H9 (cell line): Measurements from ENCODE around the gene COA1. TPM values are rescaled to one million over a fixed set of nuclear protein-coding genes. Genes with fewer than 3 reads are reported as not detected.

Source experiments
- DNase-seq: peaks from one replicate; pipeline ENCODE4 v3.0.0-alpha.2; 2017
- H2AFZ ChIP-seq: one replicate; pipeline ENCODE4 v1.6.1; 2013; ENCODE audit warnings: mild to moderate bottlenecking, low read length, control low read depth, moderate library complexity
- H2AK5ac ChIP-seq: 2 replicates; pipeline ENCODE4 v1.6.1; 2013; ENCODE audit warnings: low read length, control low read depth, mixed read lengths; ENCODE audit not compliant: insufficient read length
- H2BK120ac ChIP-seq: one replicate; pipeline ENCODE4 v1.6.1; 2013; ENCODE audit warnings: low read depth, mild to moderate bottlenecking, low read length, control low read depth, inconsistent platforms; ENCODE audit not compliant: poor library complexity, severe bottlenecking
- H2BK12ac ChIP-seq: 2 replicates; pipeline ENCODE4 v1.6.1; 2013; ENCODE audit warnings: low read length, control low read depth, mixed read lengths, low read depth; ENCODE audit not compliant: insufficient read length
- H2BK15ac ChIP-seq: 2 replicates; pipeline ENCODE4 v1.6.1; 2013; ENCODE audit warnings: low read depth, low read length, control low read depth
- H2BK20ac ChIP-seq: one replicate; pipeline ENCODE4 v1.6.1; 2013; ENCODE audit warnings: low read depth, mild to moderate bottlenecking, low read length, control low read depth, inconsistent platforms; ENCODE audit not compliant: poor library complexity, severe bottlenecking
- H2BK5ac ChIP-seq: 2 replicates; pipeline ENCODE4 v1.6.1; 2013; ENCODE audit warnings: low read length, control low read depth, mixed read lengths; ENCODE audit not compliant: insufficient read length
- H3K14ac ChIP-seq: 2 replicates; pipeline ENCODE4 v1.6.1; 2013; ENCODE audit warnings: low read length, control low read depth; ENCODE audit not compliant: insufficient read depth
- H3K18ac ChIP-seq: 2 replicates; pipeline ENCODE4 v1.6.1; 2013; ENCODE audit warnings: low read depth, mild to moderate bottlenecking, mixed read lengths, low read length, control low read depth; ENCODE audit not compliant: insufficient read length
- H3K23ac ChIP-seq: 2 replicates; pipeline ENCODE4 v1.6.1; 2013; ENCODE audit warnings: low read length, control low read depth, mixed read lengths, low read depth; ENCODE audit not compliant: insufficient read length
- H3K23me2 ChIP-seq: 2 replicates; pipeline ENCODE4 v1.6.1; 2013; ENCODE audit warnings: low read depth, mild to moderate bottlenecking, mixed read lengths, low read length, control low read depth; ENCODE audit not compliant: insufficient read length, poor library complexity, severe bottlenecking
- H3K27ac ChIP-seq: 2 replicates; pipeline ENCODE4 v1.5.1; 2013; ENCODE audit warnings: low read length, control low read depth, mixed read lengths, low read depth; ENCODE audit not compliant: insufficient read length
- H3K27me3 ChIP-seq: 2 replicates; pipeline ENCODE4 v1.6.1; 2013; ENCODE audit warnings: low read length, control low read depth, inconsistent platforms; ENCODE audit not compliant: insufficient read depth
- H3K4ac ChIP-seq: 2 replicates; pipeline ENCODE4 v1.6.1; 2013; ENCODE audit warnings: low read depth, mild to moderate bottlenecking, control low read depth, inconsistent platforms, low read length, moderate library complexity
- H3K4me1 ChIP-seq: 2 replicates; pipeline ENCODE4 v1.6.1; 2013; ENCODE audit warnings: low read length, control low read depth, inconsistent platforms; ENCODE audit not compliant: insufficient read depth
- H3K4me2 ChIP-seq: 2 replicates; pipeline ENCODE4 v1.6.1; 2013; ENCODE audit warnings: low read length, control low read depth, mixed read lengths; ENCODE audit not compliant: insufficient read length, insufficient read depth
- H3K56ac ChIP-seq: 2 replicates; pipeline ENCODE4 v1.6.1; 2013; ENCODE audit warnings: low read depth, mild to moderate bottlenecking, mixed read lengths, low read length, control low read depth; ENCODE audit not compliant: insufficient read length
- H3K79me1 ChIP-seq: 2 replicates; pipeline ENCODE4 v1.6.1; 2013; ENCODE audit warnings: low read depth, mild to moderate bottlenecking, moderate library complexity, low read length, control low read depth, inconsistent platforms; ENCODE audit not compliant: insufficient read depth, poor library complexity, severe bottlenecking
- H3K79me2 ChIP-seq: 2 replicates; pipeline ENCODE4 v1.6.1; 2013; ENCODE audit warnings: low read length, control low read depth, inconsistent platforms; ENCODE audit not compliant: insufficient read depth
- H3K9ac ChIP-seq: 2 replicates; pipeline ENCODE4 v1.6.1; 2013; ENCODE audit warnings: low read length, control low read depth, mixed read lengths; ENCODE audit not compliant: insufficient read length; ENCODE audit errors: extremely low read depth
- H3K9me3 ChIP-seq: one replicate; pipeline ENCODE4 v1.6.1; 2013; ENCODE audit warnings: low read depth, low read length, inconsistent platforms; ENCODE audit not compliant: control insufficient read depth
- H3T11ph ChIP-seq: one replicate; pipeline ENCODE4 v1.6.1; 2013; ENCODE audit warnings: mild to moderate bottlenecking, low read length, control low read depth, inconsistent platforms
- H4K20me1 ChIP-seq: one replicate; pipeline ENCODE4 v1.6.1; 2013; ENCODE audit not compliant: control insufficient read depth, insufficient read length, insufficient read depth
- H4K5ac ChIP-seq: 2 replicates; pipeline ENCODE4 v1.6.1; 2013; ENCODE audit warnings: low read depth, mild to moderate bottlenecking, mixed read lengths, low read length, control low read depth; ENCODE audit not compliant: insufficient read length
- H4K8ac ChIP-seq: replicated peaks from 2 replicates; pipeline ENCODE4 v1.6.1; 2013; ENCODE audit warnings: low read length, control low read depth, mixed read lengths, low read depth; ENCODE audit not compliant: insufficient read length
- H4K91ac ChIP-seq: 2 replicates; pipeline ENCODE4 v1.6.1; 2013; ENCODE audit warnings: low read depth, mild to moderate bottlenecking, moderate library complexity, mixed read lengths, low read length, control low read depth; ENCODE audit not compliant: insufficient read length
- H3K27ac Mint-ChIP-seq, 3 experiments: 2 replicates in 2 of 3; 3 replicates in 1 of 3; pipeline ENCODE4 v1.8.0; 2020 to 2021; ENCODE audit warnings: mixed read lengths in 3 of 3, mild to moderate bottlenecking in 1 of 3, moderate library complexity in 1 of 3
- H3K27me3 Mint-ChIP-seq: 2 replicates; pipeline ENCODE4 v1.8.0; 2021; ENCODE audit warnings: low read depth, mild to moderate bottlenecking, moderate library complexity, mixed read lengths
- H3K36me3 Mint-ChIP-seq, 3 experiments: 2 replicates in 2 of 3; 3 replicates in 1 of 3; pipeline ENCODE4 v1.8.0; 2020 to 2021; ENCODE audit warnings: low read depth in 3 of 3, mixed read lengths in 3 of 3; ENCODE audit not compliant: insufficient read depth in 1 of 3
- H3K4me1 Mint-ChIP-seq, 2 experiments: 2 replicates each; pipeline ENCODE4 v1.8.0; 2020; ENCODE audit warnings: mixed read lengths in 2 of 2
- H3K4me3 Mint-ChIP-seq, 2 experiments: 2 replicates in 1 of 2; 3 replicates in 1 of 2; pipeline ENCODE4 v1.8.0; 2020 to 2021; ENCODE audit warnings: mild to moderate bottlenecking in 2 of 2, mixed read lengths in 2 of 2, moderate library complexity in 1 of 2
- H3K9me3 Mint-ChIP-seq, 2 experiments: 2 replicates in 1 of 2; 3 replicates in 1 of 2; pipeline ENCODE4 v1.8.0; 2020; ENCODE audit warnings: mild to moderate bottlenecking in 2 of 2, mixed read lengths in 2 of 2, moderate library complexity in 1 of 2
- WGBS: extraction: QIAGEN DNeasy Blood & Tissue Kit; methylation state at CpG from one replicate; pipeline ENCODE4 v1.1.7; 2013; ENCODE audit warnings: missing lambda C conversion rate, low lambda C conversion rate, mixed read lengths; ENCODE audit not compliant: insufficient read length; ENCODE audit errors: extremely low coverage; 5-methylcytosine and 5-hydroxymethylcytosine counted together
- total RNA-seq: library from RNA; stranded (reverse); gene quantifications from 2 replicates; pipeline ENCODE4 v1.2.1, GENCODE V29; 2021
- TF ChIP-seq, protein P1 (sequence below): fragments of 200-600 bp; sonication (generic); conservative IDR thresholded peaks from 3 replicates; pipeline ENCODE4 v1.8.0; 2021; ENCODE audit warnings: antibody characterized with exemption, mild to moderate bottlenecking

Gene COA1
- total RNA-seq, 1 experiment from 2014 or later, result 138 TPM

DNA sequence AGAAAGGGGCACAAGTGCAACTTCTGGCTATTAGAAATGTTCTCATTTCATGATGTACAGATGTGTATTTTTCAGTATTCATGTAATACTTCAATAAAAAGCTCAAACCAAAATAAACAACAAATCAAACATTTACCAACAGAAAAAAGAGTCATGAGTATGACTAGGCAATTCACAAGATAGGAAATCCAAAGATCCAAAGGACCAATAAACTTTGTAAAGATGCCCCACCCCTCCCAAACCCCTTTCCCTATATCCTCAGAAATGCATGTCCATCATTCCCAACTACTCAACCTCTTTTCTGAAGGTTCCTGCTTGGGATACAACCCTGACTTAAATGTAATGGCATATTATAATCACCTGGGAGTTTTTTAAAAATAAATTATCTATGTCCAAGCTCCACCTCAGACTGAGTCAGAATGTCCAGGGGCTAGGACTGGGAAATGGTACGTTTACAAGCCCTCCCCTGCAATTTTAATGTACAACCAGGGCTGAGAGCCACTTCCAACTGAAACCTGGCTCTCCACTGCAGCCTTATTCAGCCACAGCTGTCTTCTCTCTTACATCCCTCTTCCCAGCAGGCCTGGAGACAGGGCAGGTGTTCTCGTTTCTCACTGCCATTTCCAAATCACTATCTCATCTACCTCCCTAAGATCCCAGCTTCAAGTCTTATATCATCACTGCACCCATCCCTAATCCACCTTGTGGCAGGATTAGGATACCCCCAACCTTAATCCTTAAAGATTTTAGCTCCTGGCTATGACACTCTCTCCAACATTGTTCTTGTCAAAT lies 36.5 kb downstream of the COA1 start:
- H3K23ac ChIP-seq, result no peak overlapping the region
- no peak overlapping the region for H3K4me2 ChIP-seq

More for the DNA sequence above, 36.5 kb downstream of the COA1 start:
- H3K4ac ChIP-seq, result no peak overlapping the region
- H3K56ac ChIP-seq, result no peak overlapping the region
- no peak overlapping the region for H2AFZ ChIP-seq
- H3K79me1 ChIP-seq, result peaks cover 3% of the 10 kb centered on the region
- no peaks in the 10 kb centered on the region for H4K20me1 ChIP-seq
- H3K23me2 ChIP-seq, result no peaks in the 10 kb centered on the region
- H4K5ac ChIP-seq, result no peak overlapping the region
- H3K27me3 ChIP-seq, result no peaks in the 10 kb centered on the region
- no peak for DNase-seq
- no CpG with 5 or more reads among the region's 2 CpGs for WGBS
- no peaks in the 10 kb centered on the region for H3K9me3 ChIP-seq
- no peak overlapping the region for H2BK120ac ChIP-seq
- H3T11ph ChIP-seq, result no peak overlapping the region
- no peak overlapping the region for H2BK20ac ChIP-seq
- peaks cover 2 to 11% (median 10%) of the 10 kb centered on the region in 3 experiments; a peak in 6 of 7 replicates for H3K36me3 Mint-ChIP-seq
- H2AK5ac ChIP-seq, result no peak overlapping the region
- H3K4me1 ChIP-seq, result peaks cover 6% of the 10 kb centered on the region; the same call in 1 of the 2 replicates
- H3K14ac ChIP-seq, result no peak overlapping the region
- no peaks in the 10 kb centered on the region for H3K27me3 Mint-ChIP-seq
- H3K18ac ChIP-seq, result no peak overlapping the region
- no peak overlapping the region for H3K9ac ChIP-seq
- H2BK5ac ChIP-seq, result no peak overlapping the region
- H4K8ac ChIP-seq, result no peak overlapping the region
- no peak overlapping the region for H3K4me3 Mint-ChIP-seq
- H3K9me3 Mint-ChIP-seq, result peaks cover 3 to 5% of the 10 kb centered on the region in 2 experiments; a peak in 4 of 5 replicates
- H4K91ac ChIP-seq, result no peak overlapping the region
- TF ChIP-seq, protein P1, sequence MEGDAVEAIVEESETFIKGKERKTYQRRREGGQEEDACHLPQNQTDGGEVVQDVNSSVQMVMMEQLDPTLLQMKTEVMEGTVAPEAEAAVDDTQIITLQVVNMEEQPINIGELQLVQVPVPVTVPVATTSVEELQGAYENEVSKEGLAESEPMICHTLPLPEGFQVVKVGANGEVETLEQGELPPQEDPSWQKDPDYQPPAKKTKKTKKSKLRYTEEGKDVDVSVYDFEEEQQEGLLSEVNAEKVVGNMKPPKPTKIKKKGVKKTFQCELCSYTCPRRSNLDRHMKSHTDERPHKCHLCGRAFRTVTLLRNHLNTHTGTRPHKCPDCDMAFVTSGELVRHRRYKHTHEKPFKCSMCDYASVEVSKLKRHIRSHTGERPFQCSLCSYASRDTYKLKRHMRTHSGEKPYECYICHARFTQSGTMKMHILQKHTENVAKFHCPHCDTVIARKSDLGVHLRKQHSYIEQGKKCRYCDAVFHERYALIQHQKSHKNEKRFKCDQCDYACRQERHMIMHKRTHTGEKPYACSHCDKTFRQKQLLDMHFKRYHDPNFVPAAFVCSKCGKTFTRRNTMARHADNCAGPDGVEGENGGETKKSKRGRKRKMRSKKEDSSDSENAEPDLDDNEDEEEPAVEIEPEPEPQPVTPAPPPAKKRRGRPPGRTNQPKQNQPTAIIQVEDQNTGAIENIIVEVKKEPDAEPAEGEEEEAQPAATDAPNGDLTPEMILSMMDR, result no peak
- H2BK15ac ChIP-seq, result no peak overlapping the region
- H2BK12ac ChIP-seq, result no peak overlapping the region
- H3K79me2 ChIP-seq, result peaks cover 43% of the 10 kb centered on the region; the same call in 1 of the 2 replicates
- H3K4me1 Mint-ChIP-seq, result peaks cover 11 to 25% of the 10 kb centered on the region in 2 experiments; a peak in 3 of 4 replicates
- H3K27ac Mint-ChIP-seq, result no peak overlapping the region
- no peak overlapping the region for H3K27ac ChIP-seq
